SIG-M5 treated with dmso at 0.1 percent for 504 hours (cell line): ENCODE results near the gene TSHZ2.

Experiments
- DNase-seq: peaks from one replicate; lab custom pipeline; 2025; ENCODE audit not compliant: unreplicated experiment; lab: John Stamatoyannopoulos, UW

The TSHZ2 gene

GRCh38 chr20:53055367-53056067 lies 83.4 kb downstream of the TSHZ2 start:
- DNase-seq = no peak

- no peak for DNase-seq
Observed at GRCh38 chr20:53057579-53057978, 85.4 kb downstream of the TSHZ2 start.

- DNase-seq = no peak
Observed at GRCh38 chr20:53059848-53060247, 87.7 kb downstream of the TSHZ2 start.

GRCh38 chr20:53061192-53062108 lies 89.3 kb downstream of the TSHZ2 start:
- no peak for DNase-seq

- no peak for DNase-seq
Observed at GRCh38 chr20:53064935-53065334, 92.8 kb downstream of the TSHZ2 start.

GRCh38 chr20:53068241-53068640 lies 96.1 kb downstream of the TSHZ2 start:
- no peak for DNase-seq

- no peak for DNase-seq
Observed at GRCh38 chr20:53069132-53069531, 97.0 kb downstream of the TSHZ2 start.

- no peak for DNase-seq
Observed at GRCh38 chr20:53070224-53070623, 98.1 kb downstream of the TSHZ2 start.

GRCh38 chr20:53070706-53071392 lies 98.7 kb downstream of the TSHZ2 start:
- no peak for DNase-seq

- no peak for DNase-seq
Observed at GRCh38 chr20:53071833-53072232, 99.7 kb downstream of the TSHZ2 start.

GRCh38 chr20:53072923-53073579 lies 100.9 kb downstream of the TSHZ2 start:
- DNase-seq = no peak

- DNase-seq = no peak
Observed at GRCh38 chr20:53073636-53074415, 101.7 kb downstream of the TSHZ2 start.

- DNase-seq = no peak
Observed at GRCh38 chr20:53074811-53075314, 102.7 kb downstream of the TSHZ2 start.

- no peak for DNase-seq
Observed at GRCh38 chr20:53076668-53077067, 104.5 kb downstream of the TSHZ2 start.

GRCh38 chr20:53077373-53078205 lies 105.4 kb downstream of the TSHZ2 start:
- DNase-seq = no peak

GRCh38 chr20:53078761-53079160 lies 106.6 kb downstream of the TSHZ2 start:
- DNase-seq = no peak

- DNase-seq = no peak
Observed at GRCh38 chr20:53079261-53079691, 107.1 kb downstream of the TSHZ2 start.

GRCh38 chr20:53079828-53080686 lies 107.9 kb downstream of the TSHZ2 start:
- no peak for DNase-seq

- no peak for DNase-seq
Observed at GRCh38 chr20:53080687-53080962, 108.5 kb downstream of the TSHZ2 start.
